GM18508 (cell line): ENCODE data around the gene SPOCK3.
"Not testable (repeated sequence)": the region's sequence is repeated elsewhere in the genome, so short reads cannot be mapped to it uniquely, and the experiment has no call there.

Source experiments
- ATAC-seq: cut with Tn5 transposase; IDR thresholded peaks from one replicate; pipeline ENCODE4 v1.9.1; 2021; ENCODE audit warnings: moderate number of reproducible peaks; ENCODE audit not compliant: insufficient read depth, unreplicated experiment

SPOCK3 gene

GRCh38 chr4:166723532-166724140, 510.7 kb downstream of the SPOCK3 start:
- ATAC-seq, result no peak

GRCh38 chr4:166715748-166716713, 518.3 kb downstream of the SPOCK3 start:
- ATAC-seq, result not testable (repeated sequence)

- no peak for ATAC-seq
Measured at GRCh38 chr4:166700592-166700991, 533.7 kb downstream of the SPOCK3 start.

GRCh38 chr4:166688835-166689234, 545.5 kb downstream of the SPOCK3 start:
- ATAC-seq, result no peak

- ATAC-seq, result no peak
Measured at GRCh38 chr4:166687828-166688227, 546.5 kb downstream of the SPOCK3 start.
